B cell (primary cell): ENCODE results near the gene GPT2. TPM values are rescaled to one million over a fixed set of nuclear protein-coding genes. Genes with fewer than 3 reads are reported as not detected.

Source experiments
- ATAC-seq: fragments of 200-7000 bp; cut with Tn5 transposase; one replicate; pipeline ENCODE4 v1.10.0; 2021; ENCODE audit warnings: low read depth, mild to moderate bottlenecking, moderate number of reproducible peaks, moderate library complexity
- CTCF ChIA-PET: fragments of 350-600 bp; sonication (Branson Sonifier 250); formaldehyde crosslinking; loops from one replicate; lab custom pipeline; 2021; ENCODE audit warnings: antibody characterized with exemption, inconsistent platforms; lab: Charles Lee
- POLR2A ChIA-PET: fragments of 350-600 bp; sonication (Branson Sonifier 250); formaldehyde crosslinking; loops from one replicate; lab custom pipeline; 2021; ENCODE audit warnings: antibody characterized with exemption; lab: Charles Lee
- DNase-seq: peaks from one replicate; pipeline ENCODE4 v3.0.0; 2013
- H2AFZ ChIP-seq: 2 replicates; pipeline ENCODE4 v1.6.1; 2012; ENCODE audit warnings: mild to moderate bottlenecking, low read depth, low read length; ENCODE audit not compliant: insufficient read depth, poor library complexity, severe bottlenecking
- H3K27ac ChIP-seq, 2 donors: 1 replicate in 1 of 2; 2 replicates in 1 of 2; pipeline ENCODE4 v1.5.1; 2012 to 2013; ENCODE audit warnings: low read length in 2 of 2, mild to moderate bottlenecking in 2 of 2, moderate library complexity in 1 of 2
- H3K27me3 ChIP-seq, 4 experiments: fragments of 200-600 bp in 1 of 4; sonication (generic) in 1 of 4; replicated peaks in 1 of 4; 1 replicate in 2 of 4; 2 replicates in 2 of 4; pipeline versions ENCODE4 v1.6.1 to v1.7.0; 2013 to 2016; ENCODE audit warnings: low read length in 3 of 4, mild to moderate bottlenecking in 2 of 4, mixed read lengths in 1 of 4, moderate library complexity in 1 of 4; ENCODE audit not compliant: insufficient read depth in 4 of 4, control insufficient read depth in 3 of 4; ENCODE audit errors: control extremely low read depth in 1 of 4
- H3K36me3 ChIP-seq, 2 experiments: replicated peaks in 1 of 2; 1 replicate in 1 of 2; 2 replicates in 1 of 2; pipeline versions ENCODE4 v1.6.1 to v1.7.1; 2013; ENCODE audit warnings: low read length in 1 of 2; ENCODE audit not compliant: insufficient read depth in 2 of 2, control insufficient read depth in 1 of 2; ENCODE audit errors: control extremely low read depth in 1 of 2, extremely low read depth in 1 of 2
- H3K4me1 ChIP-seq, 2 donors: fragments of 200-600 bp in 1 of 2; sonication (generic) in 1 of 2; 1 replicate in 1 of 2; 2 replicates in 1 of 2; pipeline versions ENCODE4 v1.5.1 to v1.6.1; 2013 to 2017; ENCODE audit warnings: low read length in 2 of 2; ENCODE audit not compliant: control insufficient read depth in 2 of 2, insufficient read depth in 2 of 2
- H3K4me2 ChIP-seq: replicated peaks from 2 replicates; pipeline ENCODE3; 2012; ENCODE audit warnings: mild to moderate bottlenecking, low read depth, low read length; ENCODE audit not compliant: poor library complexity, severe bottlenecking
- H3K4me3 ChIP-seq, 5 experiments: fragments of 200-600 bp in 1 of 5; sonication (generic) in 1 of 5; 1 replicate in 3 of 5; 2 replicates in 2 of 5; pipeline versions ENCODE4 v1.5.1 to v1.7.0; 2011 to 2016; ENCODE audit warnings: low read length in 4 of 5, mild to moderate bottlenecking in 4 of 5, low read depth in 2 of 5, control low read depth in 1 of 5, moderate library complexity in 1 of 5; ENCODE audit not compliant: insufficient read depth in 1 of 5; ENCODE audit errors: control extremely low read depth in 1 of 5, extremely low read depth in 1 of 5
- H3K79me2 ChIP-seq: fragments of 200-600 bp; sonication (generic); one replicate; pipeline ENCODE4 v1.6.0; 2016; ENCODE audit warnings: low read length; ENCODE audit not compliant: control insufficient read depth, insufficient read depth
- H3K9ac ChIP-seq: fragments of 200-600 bp; sonication (generic); 2 replicates; pipeline ENCODE4 v1.6.1; 2017; ENCODE audit warnings: mild to moderate bottlenecking, low read length, moderate library complexity
- H3K9me3 ChIP-seq, 3 donors: one replicate each; pipeline versions ENCODE4 v1.6.1 to v1.7.1; 2013; ENCODE audit warnings: low read length in 2 of 3; ENCODE audit not compliant: control insufficient read depth in 2 of 3, insufficient read depth in 1 of 3; ENCODE audit errors: control extremely low read depth in 1 of 3
- H4K20me1 ChIP-seq: 2 replicates; pipeline ENCODE4 v1.6.0; 2012; ENCODE audit warnings: mild to moderate bottlenecking, low read length; ENCODE audit not compliant: insufficient read depth, control insufficient read depth, poor library complexity, severe bottlenecking
- H3K27ac Mint-ChIP-seq: one replicate; pipeline ENCODE4 v1.8.0; 2021; ENCODE audit warnings: mixed read lengths
- H3K27me3 Mint-ChIP-seq: one replicate; pipeline ENCODE4 v1.8.0; 2021; ENCODE audit warnings: mixed read lengths
- H3K4me1 Mint-ChIP-seq: one replicate; pipeline ENCODE4 v1.8.0; 2021; ENCODE audit warnings: mixed read lengths
- H3K4me3 Mint-ChIP-seq: one replicate; pipeline ENCODE4 v1.8.0; 2021; ENCODE audit warnings: mixed read lengths
- H3K9me3 Mint-ChIP-seq: one replicate; pipeline ENCODE4 v1.8.0; 2022; ENCODE audit warnings: mixed read lengths; ENCODE audit not compliant: insufficient read depth
- CTCF ChIP-seq: fragments of 200-600 bp; IDR thresholded peaks from one replicate; pipeline ENCODE4 v1.8.0; 2022; ENCODE audit warnings: antibody characterized with exemption, mild to moderate bottlenecking
- EZH2 ChIP-seq: IDR thresholded peaks from 2 replicates; pipeline ENCODE4 v1.6.1; 2012; ENCODE audit warnings: borderline replicate concordance, low read depth, mild to moderate bottlenecking, moderate library complexity, low read length; ENCODE audit not compliant: insufficient read depth, poor library complexity, severe bottlenecking
- WGBS: methylation state at CpG from one replicate; pipeline ENCODE4 v1.1.5; 2013; ENCODE audit warnings: missing lambda C conversion rate; ENCODE audit not compliant: insufficient coverage; 5-methylcytosine and 5-hydroxymethylcytosine counted together
- intact Hi-C: fragments of 100-400 bp; cut with micrococcal nuclease; formaldehyde crosslinking; loops from one replicate; pipeline ENCODE4 v1.10.0; 2022
- polyA plus RNA-seq: library from polyadenylated mRNA; depleted of rRNA; stranded (reverse); fragments of >200 nt; gene quantifications from 2 replicates; pipeline ENCODE4 v1.2.3, GENCODE V29; 2012
- total RNA-seq, 2 donors: library from RNA; stranded (reverse); fragments of 120-200 nt in 1 of 2; gene quantifications; 1 replicate in 1 of 2; 2 replicates in 1 of 2; pipeline versions ENCODE4 v1.2.3 to v1.2.4, GENCODE V29; 2013 to 2022

GPT2 gene
- total and polyA plus RNA-seq, 2 donors (not counting 1 experiment from before 2014, with no cell fraction given): 6.8 to 9.9 TPM

GRCh38 chr16:46914556-46915201 lies 30.5 kb downstream of the GPT2 start:
- Histone ChIP-seq H3K9ac (no peak overlapping the region), H3K4me1 (peaks cover 80 to 100% of the 10 kb centered on the region in 2 donors), H3K4me3 (no peak overlapping the region), H3K4me2 (no peak overlapping the region), H3K27me3 (no peaks in the 10 kb centered on the region), H3K79me2 (peaks cover 4% of the 10 kb centered on the region), H3K9me3 (peaks cover 0 to 9% (median 0%) of the 10 kb centered on the region in 3 donors), H3K27ac (no peak overlapping the region), H3K36me3 (no peaks in the 10 kb centered on the region), H2AFZ (no peak overlapping the region), H4K20me1 (no peaks in the 10 kb centered on the region)
- TF ChIP-seq CTCF: no peak
- no peak for TF ChIP-seq EZH2
- Mint-ChIP-seq H3K27me3 (no peaks in the 10 kb centered on the region), H3K27ac (peak overlapping the region; percentile 50), H3K9me3 (no peaks in the 10 kb centered on the region), H3K4me3 (peak overlapping the region; percentile 24), H3K4me1 (peaks cover 87% of the 10 kb centered on the region)
- ChIA-PET POLR2A (no interaction called here), CTCF (interaction anchor here (1.0 to 3.0 kb wide), 4 partner anchors 15 to 245 kb away, joined by 3 to 23 read pairs (median 4); no protein-coding TSS in a partner anchor)
- intact Hi-C loops: loop anchor here (5.0 to 10.0 kb wide), 4 partner anchors 58 to 227 kb away; partner anchors contain the start of genes C16orf87, DNAJA2, ORC6 and VPS35
- 68% methylated on average over 11 of the region's 11 CpGs for WGBS
- no peak for ATAC-seq
- no peak for DNase-seq

- Histone ChIP-seq H3K79me2 (peaks cover 4% of the 10 kb centered on the region), H2AFZ (no peak overlapping the region), H3K9me3 (peaks cover 0 to 9% (median 0%) of the 10 kb centered on the region in 3 donors), H3K36me3 (no peaks in the 10 kb centered on the region), H3K27me3 (no peaks in the 10 kb centered on the region), H3K9ac (no peak overlapping the region), H3K4me2 (peak overlapping the region; percentile 70), H3K4me1 (peaks cover 73 to 100% of the 10 kb centered on the region in 2 donors), H4K20me1 (no peaks in the 10 kb centered on the region), H3K4me3 (no peak overlapping the region), H3K27ac (peak overlapping the region in 1 of 2 donors; percentile 48)
- no peak for ATAC-seq
- intact Hi-C loops: loop anchor here (5.0 to 10.0 kb wide), 4 partner anchors 57 to 228 kb away; partner anchors contain the start of genes C16orf87, DNAJA2, ORC6 and VPS35
- Mint-ChIP-seq H3K9me3 (no peaks in the 10 kb centered on the region), H3K27ac (peak overlapping the region; percentile 64), H3K4me1 (peaks cover 89% of the 10 kb centered on the region), H3K4me3 (peak overlapping the region; percentile 24), H3K27me3 (no peaks in the 10 kb centered on the region)
- DNase-seq: no peak
- ChIA-PET CTCF (interaction anchor here (1.1 to 7.6 kb wide), 7 partner anchors 6 to 63 kb away, joined by 3 to 149 read pairs (median 23); no protein-coding TSS in a partner anchor), POLR2A (interaction anchor here (0.8 kb wide), 1 partner anchor 30 kb away, joined by 4 read pairs; no protein-coding TSS in a partner anchor)
- WGBS: 100% methylated on average over 2 of the region's 2 CpGs
- TF ChIP-seq CTCF (no peak), EZH2 (no peak)
Observed at GRCh38 chr16:46915483-46916025, 31.4 kb downstream of the GPT2 start.
